T1000 (cell line): ENCODE results near the gene GRIK5.
A peak's percentile ranks its signal among the peaks of the same experiment; 100 is the strongest.

Experiments
- DNase-seq: peaks from one replicate; lab custom pipeline; 2025; ENCODE audit warnings: mixed read lengths; lab: John Stamatoyannopoulos, UW

Gene GRIK5

DNA sequence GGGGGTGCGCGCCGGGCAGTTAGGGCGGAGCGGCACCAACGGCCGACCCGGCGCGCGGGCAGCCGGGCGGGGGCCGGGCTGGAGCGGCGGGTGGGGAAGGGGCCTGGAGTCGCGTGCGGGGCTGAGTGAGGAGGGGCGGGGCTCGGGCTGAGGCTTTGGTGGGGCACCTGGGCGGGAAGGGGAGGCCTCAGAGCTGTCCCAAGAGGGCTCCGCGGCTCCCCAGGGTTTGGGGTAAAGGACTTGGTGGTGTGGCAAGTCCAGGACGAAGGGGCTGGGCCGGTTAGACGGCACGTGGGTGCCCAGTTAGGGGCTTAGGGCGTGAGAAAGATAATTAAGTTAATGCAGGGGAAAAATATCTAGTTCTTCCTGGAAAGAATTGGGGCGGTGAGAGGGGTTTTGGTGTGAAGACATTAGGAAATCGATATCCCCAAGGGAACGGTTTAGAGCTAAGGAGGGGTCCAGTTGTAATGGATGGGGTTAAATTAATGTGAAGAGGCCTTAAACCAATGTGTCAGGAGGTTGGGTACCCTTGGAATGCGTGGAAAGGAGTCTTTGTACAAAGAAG is 6.5 kb upstream of the GRIK5 start:
- DNase-seq: no peak

DNA sequence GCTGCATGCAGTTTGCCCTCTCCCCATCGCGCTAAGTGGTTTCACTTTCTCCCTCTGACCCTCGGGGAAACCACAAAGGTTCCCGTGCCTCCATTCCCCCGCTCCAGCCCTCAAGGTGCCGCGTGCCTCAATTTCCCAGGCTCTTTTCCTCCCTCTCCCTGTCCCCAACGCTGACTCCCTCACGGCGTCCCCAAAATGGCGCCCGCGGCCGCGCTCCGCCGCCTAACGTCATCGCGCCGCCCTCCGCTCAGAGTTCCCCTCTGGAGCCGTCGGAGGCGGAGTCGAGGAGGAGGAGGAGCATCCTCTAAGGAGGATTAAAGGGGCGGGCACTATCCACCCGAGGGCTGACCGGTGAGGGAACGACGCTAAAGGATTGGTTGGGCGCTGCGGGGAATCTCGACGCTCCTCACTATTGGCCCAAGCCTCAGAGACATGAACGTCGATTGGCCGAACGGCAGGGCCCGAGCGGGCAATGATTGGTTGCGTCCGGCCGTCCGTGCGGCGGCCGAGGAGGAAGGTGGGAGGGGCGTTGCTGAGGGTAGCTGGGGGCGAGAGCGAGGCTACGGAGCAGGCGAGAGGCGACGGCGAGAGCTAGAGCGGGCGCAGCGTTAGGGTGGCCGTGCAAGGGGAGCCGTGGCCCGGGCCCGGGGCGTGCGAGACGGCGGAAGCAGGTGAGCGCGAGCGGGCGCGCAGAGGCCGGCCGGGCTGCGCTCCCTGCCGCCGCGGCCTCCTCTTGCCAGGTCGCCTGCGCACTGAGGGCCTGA is 5.8 kb upstream of the GRIK5 start, which contains the start of gene ZNF574:
Gene ZNF574, plus strand, starts transcription at position 551 of the 764 bp plus-strand sequence. CDS start 2,441 bp downstream, outside the sequence.
- DNase-seq: peak; percentile 98

DNA sequence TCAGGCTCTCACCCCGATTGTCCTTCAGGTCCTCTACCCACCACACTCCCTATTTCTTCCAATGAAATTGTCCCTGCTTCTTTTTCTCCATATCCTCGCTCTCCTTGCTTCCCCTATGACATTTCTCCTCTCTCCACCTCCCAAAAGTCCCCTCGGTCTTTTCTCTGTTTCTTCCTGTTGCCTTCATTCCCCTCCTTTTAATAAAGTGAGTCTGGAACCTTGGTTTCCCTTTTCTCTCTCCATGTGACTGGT is 5.3 kb upstream of the GRIK5 start:
- DNase-seq: no peak

- no peak for DNase-seq
These were observed 4.7 kb upstream of the GRIK5 start for GRCh38 chr19:42074513-42075363.

GRCh38 chr19:42071247-42071646 is 1.2 kb upstream of the GRIK5 start:
- no peak for DNase-seq

DNA sequence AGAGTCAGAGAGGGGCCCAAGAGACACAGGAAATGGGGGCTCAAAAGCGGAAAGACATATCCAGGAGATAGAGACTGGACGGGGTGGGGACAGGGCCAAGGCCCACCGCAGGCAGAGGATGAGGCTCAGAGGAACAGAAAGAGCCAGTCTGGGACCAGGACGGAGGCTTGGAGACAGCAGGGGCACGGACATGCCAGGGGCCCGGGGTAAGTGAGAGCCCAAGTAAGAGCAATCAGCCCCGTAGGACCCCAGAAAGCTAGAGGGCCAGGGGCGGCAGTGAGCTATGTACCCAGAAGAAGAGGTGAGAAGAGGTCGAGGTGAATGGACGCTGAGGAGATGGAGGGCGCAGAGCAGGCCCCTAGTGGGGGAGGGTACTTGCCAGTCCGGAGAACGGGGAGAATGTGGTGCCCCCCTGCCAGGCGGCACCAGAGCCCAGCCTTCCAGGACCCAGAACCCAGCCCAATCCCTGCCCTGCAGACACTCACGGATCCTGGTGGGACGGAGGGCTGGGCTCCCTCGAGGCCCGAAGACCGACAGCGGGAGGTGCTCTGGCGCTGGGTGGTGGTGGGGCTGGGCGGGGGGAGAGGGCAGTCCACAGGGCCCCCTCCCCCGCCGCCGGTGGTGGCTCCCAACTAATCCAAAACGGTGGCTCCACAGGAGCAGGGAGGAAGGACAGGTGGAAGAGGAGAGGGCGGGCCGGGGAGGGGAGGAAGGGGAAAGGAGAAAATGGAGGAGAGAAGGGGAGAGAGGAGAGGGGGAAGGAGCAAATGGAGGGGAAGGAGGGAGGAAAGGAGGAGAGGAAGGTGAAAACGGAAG is 1.0 kb downstream of the GRIK5 start:
- no peak for DNase-seq

- no peak for DNase-seq
These were observed 1.6 kb downstream of the GRIK5 start for GRCh38 chr19:42068361-42068755.

GRCh38 chr19:42067315-42067888 is 2.6 kb downstream of the GRIK5 start:
- no peak for DNase-seq

GRCh38 chr19:42066075-42066754 is 3.8 kb downstream of the GRIK5 start:
- no peak for DNase-seq

- no peak for DNase-seq
These were observed 4.5 kb downstream of the GRIK5 start for GRCh38 chr19:42065511-42065910.

DNA sequence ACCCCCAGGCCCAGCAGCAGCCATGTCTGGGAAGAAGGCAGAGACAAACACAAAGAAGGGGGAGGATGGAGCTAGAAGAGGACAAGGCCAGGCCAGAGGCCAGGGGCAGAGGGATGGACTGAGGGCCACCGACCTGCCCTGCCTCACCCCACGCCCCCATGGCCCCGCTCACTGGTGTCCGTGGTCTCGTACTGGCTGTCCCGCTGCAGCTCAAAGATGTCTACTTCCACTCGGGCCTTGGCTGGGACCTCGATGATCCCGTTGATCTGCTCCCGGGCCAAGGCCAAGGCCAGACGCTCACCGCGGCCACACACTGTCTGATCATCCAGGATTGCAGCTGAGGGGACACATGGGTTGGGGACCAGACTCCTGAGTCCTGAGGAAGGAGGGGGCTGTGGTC is 5.0 kb downstream of the GRIK5 start:
- DNase-seq: no peak

GRCh38 chr19:42064432-42064831 is 5.6 kb downstream of the GRIK5 start:
- DNase-seq: no peak

GRCh38 chr19:42062381-42062780 is 7.6 kb downstream of the GRIK5 start:
- DNase-seq: no peak

DNA sequence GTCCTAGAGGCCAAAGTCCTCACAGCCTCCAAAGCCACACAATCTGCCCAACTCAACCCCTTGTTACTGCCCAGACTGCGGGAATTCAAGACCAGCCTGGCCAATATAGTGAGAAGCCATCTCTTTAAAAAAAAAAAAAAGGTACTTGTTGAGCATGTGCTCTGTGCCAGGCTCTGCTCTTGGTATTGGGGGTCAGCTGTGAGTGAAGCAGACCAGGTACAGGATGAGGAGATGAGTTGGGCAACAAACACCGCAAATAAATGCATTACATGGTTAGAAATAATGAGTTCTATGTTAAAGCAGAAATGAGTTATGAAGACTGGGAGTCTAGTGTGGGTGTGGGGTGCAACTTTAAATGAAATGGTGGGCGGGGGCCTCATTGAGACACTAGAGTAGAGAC is 9.9 kb downstream of the GRIK5 start:
- no peak for DNase-seq

GRCh38 chr19:42059196-42059595 is 10.8 kb downstream of the GRIK5 start:
- DNase-seq: no peak

- DNase-seq: no peak
These were observed 12.2 kb downstream of the GRIK5 start for GRCh38 chr19:42057846-42058245.

- DNase-seq: no peak
These were observed 15.8 kb downstream of the GRIK5 start for GRCh38 chr19:42054205-42054604.

- no peak for DNase-seq
These were observed 16.7 kb downstream of the GRIK5 start for GRCh38 chr19:42053037-42053935.

DNA sequence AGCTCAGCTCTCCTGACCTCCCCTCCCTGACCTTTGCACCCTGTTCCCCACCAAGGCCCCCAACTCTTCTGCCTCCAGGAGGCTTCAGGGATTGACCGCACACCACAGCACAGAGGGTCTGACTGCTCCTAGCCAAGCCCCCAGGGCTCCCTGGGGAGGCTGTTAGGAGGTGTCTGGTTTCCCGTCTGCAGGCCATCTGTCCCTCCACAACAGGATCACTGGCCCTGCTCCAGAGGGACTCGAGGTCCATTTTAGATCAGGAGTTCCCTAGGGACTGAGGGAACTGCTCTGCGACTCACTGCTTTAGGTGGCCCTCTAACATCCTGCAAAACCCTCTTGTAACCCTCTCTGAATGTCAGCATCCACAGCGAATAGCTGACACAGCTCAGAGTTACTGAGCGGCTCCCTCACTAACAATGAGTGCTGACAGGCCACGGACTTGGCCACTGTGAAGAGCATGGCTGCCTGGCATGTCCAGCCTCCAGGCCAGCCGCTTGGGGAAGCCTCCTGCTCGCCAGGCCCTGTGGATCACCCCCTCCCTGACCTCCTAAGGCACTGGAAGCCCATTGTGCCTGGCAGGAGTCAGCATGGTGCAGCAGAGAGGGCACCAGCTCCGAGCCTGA is 17.7 kb downstream of the GRIK5 start:
- DNase-seq: no peak
